ENCODE results near the gene UBQLN2.
"Not testable (repeated sequence)": the region's sequence is repeated elsewhere in the genome, so short reads cannot be mapped to it uniquely, and the experiment has no call there.

UBQLN2 gene

DNA sequence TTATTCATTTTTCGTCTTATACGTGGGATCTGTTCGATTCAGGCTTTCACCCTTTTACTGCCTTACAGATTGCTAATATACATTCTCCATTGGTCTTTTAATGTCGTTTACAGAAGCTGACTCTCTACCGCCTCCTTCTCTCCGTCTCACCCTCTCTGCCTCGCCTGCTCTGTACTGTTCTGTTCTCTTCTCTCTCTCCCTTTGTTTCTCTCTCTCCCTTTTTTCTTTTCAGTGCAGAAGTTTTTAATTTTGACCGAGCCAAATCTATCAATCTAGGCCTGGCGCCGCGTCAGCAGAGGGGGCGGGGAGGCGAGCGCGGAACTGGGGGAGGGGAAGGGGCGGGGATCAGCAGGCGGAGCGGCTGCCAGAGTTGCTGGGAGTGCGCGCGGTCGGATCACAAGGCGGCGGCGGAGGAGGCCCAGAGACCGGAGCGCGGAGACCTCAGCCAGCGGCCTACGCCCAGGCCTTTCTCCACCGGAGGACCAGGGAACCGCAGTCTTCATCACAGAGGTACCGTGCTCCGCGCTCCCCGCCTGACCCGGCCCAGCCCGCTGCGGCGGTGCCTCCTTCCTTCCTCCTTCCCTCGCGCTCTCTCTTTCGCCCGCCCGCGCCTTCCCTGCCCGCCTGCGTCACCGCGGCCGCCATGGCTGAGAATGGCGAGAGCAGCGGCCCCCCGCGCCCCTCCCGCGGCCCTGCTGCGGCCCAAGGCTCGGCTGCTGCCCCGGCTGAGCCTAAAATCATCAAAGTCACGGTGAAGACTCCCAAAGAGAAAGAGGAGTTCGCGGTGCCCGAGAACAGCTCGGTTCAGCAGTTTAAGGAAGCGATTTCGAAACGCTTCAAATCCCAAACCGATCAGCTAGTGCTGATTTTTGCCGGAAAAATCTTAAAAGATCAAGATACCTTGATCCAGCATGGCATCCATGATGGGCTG lies at the start of gene UBQLN2:
Gene UBQLN2, plus strand, starts transcription at position 397 of the 931 bp plus-strand sequence. Its CDS starts 247 bp downstream, at position 644.
- peak; percentile 77 for DNase-seq (ENCODE audit: low spot score)

DNA sequence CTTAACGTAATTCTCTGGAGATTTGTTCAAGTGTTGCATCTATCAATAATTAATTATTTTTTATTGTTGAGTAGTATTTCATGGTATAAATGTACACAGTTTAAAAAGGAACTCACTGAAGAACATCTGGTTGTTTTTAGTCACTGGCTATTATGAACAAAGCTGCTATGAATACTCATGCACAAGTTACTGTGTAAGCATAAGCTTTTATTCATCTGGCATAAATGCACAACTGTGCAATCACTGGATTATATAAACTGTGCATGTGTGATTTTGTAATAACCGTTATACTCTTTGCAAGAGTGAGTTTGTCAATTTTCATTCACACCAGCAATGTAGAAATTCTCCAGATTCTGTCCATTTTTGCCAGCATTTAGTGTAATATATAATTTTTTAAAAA lies 43.8 kb upstream of the UBQLN2 start:
- DNase-seq (ENCODE audit: low spot score), result no peak

DNA sequence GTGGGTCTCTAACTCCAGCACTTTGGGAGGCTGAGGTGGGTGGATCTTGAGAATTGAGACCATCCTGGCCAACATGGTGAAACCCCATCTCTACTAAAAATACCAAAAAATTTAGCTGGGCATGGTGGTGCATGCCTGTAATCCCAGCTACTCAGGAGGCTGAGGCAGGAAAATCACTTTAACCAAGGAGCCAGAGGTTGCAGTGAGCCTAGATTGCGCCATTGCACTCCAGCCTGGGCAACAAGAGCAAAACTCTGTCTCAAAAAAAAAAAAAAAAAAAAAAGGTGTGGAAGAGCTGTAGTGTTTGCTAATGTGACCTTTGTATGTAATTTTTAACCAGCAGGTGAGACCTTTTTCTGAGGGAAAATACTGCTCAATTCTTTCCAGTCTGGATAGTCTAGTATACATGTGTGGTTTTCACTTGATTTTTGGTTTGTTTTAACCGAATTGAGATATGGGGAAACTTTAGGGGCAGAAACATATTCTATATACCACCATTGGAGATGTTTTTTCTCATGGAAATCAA lies 33.9 kb upstream of the UBQLN2 start:
- not testable (repeated sequence) for DNase-seq (ENCODE audit: low spot score)

DNA sequence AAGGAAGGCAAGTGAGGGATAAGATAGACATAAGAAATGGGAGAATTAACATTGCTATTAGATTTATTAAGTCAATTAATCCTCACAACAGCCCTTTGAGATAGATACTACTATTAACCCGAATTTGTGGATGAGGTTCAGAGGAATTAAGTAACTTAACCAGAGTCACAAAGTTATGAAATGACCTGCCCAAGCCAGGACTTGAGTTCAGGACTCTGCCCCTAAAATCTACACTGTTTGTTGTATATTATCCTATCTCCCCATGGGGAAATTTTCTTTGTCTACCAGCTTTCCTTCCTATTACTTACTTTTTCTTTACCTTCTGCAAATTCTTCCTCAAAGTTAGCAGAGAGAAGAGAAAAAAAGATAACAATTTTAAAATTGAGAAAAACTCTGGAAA lies 33.4 kb upstream of the UBQLN2 start:
- no peak for DNase-seq (ENCODE audit: low spot score)

DNA sequence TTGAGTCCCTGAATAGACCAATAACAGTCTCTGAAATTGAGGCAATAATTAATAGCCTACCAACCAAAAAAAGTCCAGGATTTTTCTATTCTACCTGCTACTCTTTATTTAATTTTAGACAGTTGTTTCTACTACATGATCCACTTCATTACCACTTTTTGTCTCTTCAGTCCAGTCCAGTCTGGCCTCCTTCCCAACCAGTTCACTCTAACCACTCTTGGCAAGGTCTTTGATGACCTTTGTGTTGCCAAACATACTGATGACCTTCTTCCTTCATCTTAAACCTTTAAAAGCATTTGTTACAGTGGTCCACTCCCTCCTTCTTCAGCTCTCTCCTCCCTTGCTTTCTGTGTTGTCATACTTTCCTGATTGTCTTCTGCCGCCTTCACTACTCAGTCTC lies 12.8 kb upstream of the UBQLN2 start:
- no peak for DNase-seq (ENCODE audit: low spot score)

DNA sequence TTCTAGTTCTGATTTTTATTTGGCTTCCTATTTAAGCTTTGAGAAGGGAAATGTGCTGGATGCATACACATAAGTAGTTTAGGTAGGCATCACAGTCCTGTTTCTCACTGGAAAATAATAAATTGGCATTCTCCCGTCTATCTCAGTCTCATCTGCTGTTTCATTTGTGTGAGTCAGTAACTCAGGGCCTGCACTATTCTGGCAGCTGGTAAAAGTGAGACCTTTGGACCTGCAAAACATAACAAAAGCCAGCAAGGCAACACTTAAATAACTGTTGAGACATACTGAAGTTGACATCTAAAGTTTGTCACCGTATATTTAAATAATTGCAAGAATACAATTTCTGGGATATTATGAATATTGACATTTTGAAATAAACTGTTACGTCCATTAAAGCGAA lies 8.6 kb upstream of the UBQLN2 start:
- DNase-seq (ENCODE audit: low spot score), result no peak

DNA sequence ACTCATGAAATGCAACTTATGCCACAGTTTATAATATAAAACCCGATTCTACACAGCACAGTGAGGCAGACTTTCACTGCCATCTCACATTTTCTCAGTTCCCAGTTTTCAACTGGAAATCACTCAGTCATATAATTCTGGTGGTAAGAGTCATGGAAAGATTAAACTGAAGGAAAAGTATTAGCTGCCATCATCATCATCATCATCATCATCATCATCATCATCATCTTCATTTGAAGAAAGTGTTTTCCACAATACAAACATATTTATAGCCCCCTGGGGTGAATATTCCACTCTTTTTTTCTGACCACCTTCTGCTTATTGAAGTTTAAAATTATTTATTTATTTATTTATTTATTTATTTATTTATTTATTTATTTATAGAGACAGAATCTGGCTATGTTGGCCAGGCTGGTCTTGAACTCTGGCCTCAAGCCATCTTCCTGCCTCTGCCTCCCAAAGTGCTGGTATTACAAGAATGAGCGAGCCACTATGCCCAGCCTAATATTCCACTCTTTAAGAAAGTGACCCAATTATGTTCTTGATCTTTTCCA lies 6.0 kb upstream of the UBQLN2 start:
- DNase-seq (ENCODE audit: low spot score), result no peak

DNA sequence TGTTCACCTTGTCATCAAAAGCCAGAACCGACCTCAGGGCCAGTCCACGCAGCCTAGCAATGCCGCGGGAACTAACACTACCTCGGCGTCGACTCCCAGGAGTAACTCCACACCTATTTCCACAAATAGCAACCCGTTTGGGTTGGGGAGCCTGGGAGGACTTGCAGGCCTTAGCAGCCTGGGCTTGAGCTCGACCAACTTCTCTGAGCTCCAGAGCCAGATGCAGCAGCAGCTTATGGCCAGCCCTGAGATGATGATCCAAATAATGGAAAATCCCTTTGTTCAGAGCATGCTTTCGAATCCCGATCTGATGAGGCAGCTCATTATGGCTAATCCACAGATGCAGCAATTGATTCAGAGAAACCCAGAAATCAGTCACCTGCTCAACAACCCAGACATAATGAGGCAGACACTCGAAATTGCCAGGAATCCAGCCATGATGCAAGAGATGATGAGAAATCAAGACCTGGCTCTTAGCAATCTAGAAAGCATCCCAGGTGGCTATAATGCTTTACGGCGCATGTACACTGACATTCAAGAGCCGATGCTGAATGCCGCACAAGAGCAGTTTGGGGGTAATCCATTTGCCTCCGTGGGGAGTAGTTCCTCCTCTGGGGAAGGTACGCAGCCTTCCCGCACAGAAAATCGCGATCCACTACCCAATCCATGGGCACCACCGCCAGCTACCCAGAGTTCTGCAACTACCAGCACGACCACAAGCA lies 898 bp downstream of the UBQLN2 start:
- peak; percentile 28 for DNase-seq (ENCODE audit: low spot score)

DNA sequence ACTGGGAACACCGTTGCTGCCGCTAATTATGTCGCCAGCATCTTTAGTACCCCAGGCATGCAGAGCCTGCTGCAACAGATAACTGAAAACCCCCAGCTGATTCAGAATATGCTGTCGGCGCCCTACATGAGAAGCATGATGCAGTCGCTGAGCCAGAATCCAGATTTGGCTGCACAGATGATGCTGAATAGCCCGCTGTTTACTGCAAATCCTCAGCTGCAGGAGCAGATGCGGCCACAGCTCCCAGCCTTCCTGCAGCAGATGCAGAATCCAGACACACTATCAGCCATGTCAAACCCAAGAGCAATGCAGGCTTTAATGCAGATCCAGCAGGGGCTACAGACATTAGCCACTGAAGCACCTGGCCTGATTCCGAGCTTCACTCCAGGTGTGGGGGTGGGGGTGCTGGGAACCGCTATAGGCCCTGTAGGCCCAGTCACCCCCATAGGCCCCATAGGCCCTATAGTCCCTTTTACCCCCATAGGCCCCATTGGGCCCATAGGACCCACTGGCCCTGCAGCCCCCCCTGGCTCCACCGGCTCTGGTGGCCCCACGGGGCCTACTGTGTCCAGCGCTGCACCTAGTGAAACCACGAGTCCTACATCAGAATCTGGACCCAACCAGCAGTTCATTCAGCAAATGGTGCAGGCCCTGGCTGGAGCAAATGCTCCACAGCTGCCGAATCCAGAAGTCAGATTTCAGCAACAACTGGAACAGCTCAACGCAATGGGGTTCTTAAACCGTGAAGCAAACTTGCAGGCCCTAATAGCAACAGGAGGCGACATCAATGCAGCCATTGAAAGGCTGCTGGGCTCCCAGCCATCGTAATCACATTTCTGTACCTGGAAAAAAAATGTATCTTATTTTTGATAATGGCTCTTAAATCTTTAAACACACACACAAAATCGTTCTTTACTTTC lies 1.8 kb downstream of the UBQLN2 start:
- DNase-seq (ENCODE audit: low spot score), result no peak

DNA sequence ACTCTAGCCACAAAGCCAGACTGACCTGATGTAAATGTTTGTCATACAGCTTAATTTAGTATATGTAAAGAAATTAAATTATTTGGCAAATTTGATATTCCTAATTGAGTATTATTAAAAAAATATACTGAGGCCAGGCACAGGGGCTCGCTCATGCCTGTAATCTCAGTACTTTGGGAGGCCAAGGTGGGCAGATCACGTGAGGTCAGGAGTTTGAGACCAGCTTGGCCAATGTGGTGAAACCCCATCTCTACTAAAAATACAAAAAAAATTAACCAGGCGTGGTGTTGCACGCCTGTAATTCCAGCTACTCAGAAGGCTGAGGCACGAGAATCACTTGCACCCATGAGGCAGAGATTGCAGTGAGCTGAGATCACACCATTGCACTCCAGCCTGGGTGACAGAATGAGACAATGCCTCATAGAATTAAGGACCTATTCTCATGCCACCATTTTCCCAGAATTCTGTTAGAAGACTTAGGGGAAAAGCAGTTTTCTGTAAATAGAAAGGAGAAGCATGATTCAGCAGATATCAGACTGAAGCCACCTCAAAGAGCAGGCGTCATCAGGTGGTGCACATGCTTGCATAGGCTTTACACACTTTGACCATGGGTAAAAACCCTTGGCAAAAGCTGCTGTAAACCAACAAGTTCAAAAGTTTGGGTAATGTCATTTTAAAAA lies 6.1 kb downstream of the UBQLN2 start:
- DNase-seq (ENCODE audit: low spot score), result peak; percentile 23

DNA sequence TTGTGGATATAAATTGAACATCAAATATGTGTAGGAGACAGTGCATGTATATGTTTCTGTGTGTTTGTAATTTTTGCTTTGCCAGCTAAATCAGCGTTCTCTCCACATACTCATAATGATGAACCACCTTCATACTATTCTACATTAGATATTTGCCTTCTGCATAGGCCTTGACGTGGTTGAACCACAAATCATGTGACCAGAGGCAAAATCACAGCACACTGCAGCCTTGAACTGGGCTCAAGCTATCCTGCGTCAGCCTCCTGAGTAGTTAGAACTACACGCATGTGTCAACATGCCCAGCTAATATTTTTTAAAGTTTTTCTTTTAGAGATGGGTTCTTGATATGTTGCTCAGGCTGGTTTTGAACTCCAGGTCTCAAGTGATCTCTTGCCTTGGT lies 9.5 kb downstream of the UBQLN2 start:
- DNase-seq (ENCODE audit: low spot score), result no peak

DNA sequence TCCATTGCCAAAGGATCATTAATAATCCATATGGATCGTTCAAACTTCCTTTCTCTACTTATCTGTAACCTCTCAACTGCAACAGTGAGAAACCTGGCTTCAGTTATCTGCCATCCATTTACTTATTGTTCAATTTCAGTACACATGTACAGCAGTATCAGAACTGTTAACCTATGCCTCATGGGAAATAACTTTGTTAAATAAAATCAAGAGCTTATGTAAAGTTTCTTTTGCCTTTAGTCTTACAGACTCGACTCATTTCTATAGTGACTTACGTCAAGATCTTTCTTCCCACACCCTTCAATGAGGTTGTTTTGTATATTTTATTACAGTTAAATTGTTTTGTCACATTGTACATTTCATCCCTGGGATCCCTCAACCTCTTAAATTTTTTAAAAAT lies 11.4 kb downstream of the UBQLN2 start:
- no peak for DNase-seq (ENCODE audit: low spot score)

DNA sequence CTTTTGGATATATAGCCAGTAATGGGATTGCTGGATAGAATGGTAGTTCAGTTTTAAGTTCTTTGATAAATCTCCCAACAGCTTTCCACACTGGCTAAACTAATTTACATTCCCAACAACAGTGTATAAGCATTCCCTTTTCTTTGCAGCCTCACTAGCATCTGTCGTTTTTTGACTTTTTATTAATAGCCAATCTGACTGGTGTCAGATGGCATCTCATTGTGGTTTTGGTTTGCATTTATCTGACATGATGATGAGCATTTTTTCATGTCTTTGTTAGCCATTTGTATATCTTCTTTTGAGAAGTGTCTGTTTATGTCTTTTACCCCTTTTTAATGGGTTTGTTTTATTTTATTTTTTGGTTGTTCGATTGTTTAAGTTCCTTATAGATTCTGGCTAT lies 13.3 kb downstream of the UBQLN2 start:
- no peak for DNase-seq (ENCODE audit: low spot score)

DNA sequence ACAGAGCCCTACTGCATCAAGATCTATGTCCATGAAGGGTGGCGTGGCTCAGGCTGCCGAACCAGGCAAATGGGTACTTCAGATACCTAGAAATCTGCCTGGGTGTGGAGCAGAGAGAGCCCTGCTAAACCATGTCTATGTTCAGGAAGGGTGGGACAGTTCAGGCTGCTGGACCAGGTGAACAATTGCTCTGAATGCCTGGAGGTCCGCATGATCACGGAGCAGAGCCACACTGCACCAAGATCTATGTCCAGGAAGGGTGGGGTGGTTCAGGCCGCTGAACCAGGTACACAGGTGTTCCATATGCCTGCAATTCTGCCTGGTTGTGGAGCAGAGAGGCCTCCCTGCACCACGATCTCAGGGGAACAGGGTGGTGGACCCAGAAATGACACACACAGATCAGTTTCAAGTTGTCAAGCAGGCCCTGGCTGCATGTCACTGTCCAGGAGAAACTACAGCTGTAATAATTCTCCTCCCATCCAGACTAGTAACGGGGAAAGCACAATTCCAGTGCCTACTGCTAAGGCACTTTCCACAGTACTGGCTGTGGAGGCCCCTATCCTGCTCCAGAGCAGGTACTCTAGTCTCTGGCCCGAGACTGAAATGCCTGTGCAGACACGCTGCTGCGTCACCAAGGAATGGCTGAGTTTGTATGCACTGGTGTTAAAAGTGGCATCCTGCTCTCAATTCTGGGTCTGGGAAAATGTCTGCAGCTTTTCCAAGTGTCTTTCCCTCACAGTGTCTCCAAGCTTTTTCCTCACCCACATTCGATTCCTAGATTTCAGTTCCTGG lies 25.2 kb downstream of the UBQLN2 start:
- DNase-seq (ENCODE audit: low spot score), result no peak

DNA sequence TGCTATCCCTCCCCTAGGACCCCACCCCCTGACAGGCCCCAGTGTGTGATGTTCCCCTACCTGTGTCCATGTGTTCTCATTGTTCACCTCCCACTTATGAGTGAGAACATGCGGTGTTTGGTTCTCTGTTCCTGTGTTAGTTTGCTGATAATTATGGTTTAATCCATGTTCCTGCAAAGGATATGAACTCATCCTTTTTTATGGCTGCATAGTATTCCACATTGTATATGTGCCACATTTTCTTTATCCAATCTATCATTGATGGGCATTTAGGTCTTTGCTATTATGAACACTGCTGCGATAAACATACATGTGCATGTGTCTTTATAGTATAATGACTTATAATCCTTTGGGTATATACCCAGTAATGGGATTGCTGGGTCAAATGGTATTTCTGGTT lies 28.4 kb downstream of the UBQLN2 start:
- DNase-seq (ENCODE audit: low spot score), result not testable (repeated sequence)

DNA sequence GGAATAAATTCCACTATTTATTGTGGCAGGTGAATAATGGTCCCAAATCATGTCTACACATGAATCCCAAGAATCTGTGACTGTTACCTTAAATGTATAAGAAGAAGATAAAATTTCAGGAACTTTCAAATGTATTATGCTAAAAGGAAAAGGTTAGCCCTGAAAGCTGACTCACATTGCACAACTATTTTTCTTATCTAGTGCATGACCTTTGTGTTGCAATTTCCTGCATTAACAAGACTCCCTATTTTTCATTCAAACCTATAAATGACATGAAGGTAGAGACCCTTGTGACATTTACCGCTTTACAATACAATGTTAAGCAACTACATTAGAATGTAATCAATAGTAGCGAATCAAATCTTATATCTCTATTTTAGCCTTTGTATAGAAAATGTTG lies 36.7 kb downstream of the UBQLN2 start:
- no peak for DNase-seq (ENCODE audit: low spot score)

DNA sequence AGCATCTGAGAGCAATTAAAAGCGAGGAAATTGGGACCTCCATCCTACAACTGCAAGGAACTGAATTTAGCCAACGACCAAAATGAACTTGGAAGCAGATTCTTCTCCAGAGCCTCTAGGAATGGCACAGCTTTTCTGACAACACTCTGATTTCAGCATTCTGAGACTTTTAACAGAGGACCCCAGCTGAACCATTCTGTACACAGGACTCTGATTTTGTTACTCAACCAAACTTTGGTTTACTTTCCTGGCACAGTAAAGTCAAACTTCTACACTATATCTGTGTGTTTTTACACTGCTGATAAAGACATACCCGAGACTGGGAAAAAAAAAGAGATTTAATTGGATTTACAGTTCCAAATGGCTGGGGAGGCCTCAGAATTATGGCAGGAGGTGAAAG lies 37.6 kb downstream of the UBQLN2 start:
- DNase-seq (ENCODE audit: low spot score), result no peak

DNA sequence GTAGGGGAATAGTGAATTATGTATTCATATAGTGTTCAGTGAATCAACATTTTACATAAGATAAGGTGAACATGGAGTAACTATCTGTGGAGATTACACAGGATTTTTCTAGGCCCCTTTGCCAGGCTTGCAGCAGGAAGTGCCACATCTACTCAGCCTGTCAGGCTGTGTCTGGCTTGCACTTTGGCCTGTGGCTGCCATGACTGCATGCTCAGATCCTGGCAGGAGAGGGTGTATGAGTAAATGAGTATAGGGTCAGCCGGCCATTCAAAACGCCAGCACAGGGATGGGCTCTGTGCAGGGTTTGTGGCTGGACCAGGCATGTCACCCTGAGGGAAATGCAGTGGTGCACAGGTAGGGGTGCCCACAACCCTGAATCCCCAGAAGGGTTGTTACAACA lies 51.9 kb downstream of the UBQLN2 start:
- DNase-seq (ENCODE audit: low spot score), result no peak
